ENCODE results near the gene PRPF40A. TPM values are rescaled to one million over a fixed set of nuclear protein-coding genes. Genes with fewer than 3 reads are reported as not detected.

The PRPF40A gene
- total and polyA plus RNA-seq, 9 of the 15 experiments (the other 6 are each of a cell fraction or from before 2014, with no cell fraction given), result 168 to 304 (median 264) TPM

- peak; percentile 80 for TF ChIP-seq ZBTB33 (CRISPR knock-in tag; IDR thresholded peaks at IDR 0.05)
- TF ChIP-seq NFXL1 (CRISPR knock-in tag; IDR thresholded peaks at IDR 0.05), result no peak
- TF ChIP-seq POU5F1 (IDR thresholded peaks at IDR 0.05; ENCODE audit: borderline replicate concordance, low read depth, low read length, partially characterized antibody), result no peak
- no peak for TF ChIP-seq RBM15 (IDR thresholded peaks at IDR 0.05; ENCODE audit: insufficient read depth, low read length)
- no peak for TF ChIP-seq KLF10 (CRISPR knock-in tag; IDR thresholded peaks at IDR 0.05)
- TF ChIP-seq GABPB2 (CRISPR knock-in tag; conservative IDR thresholded peaks at IDR 0.05), result peak; percentile 66; the same call in 1 of the 2 replicates
- peak; percentile 94 for TF ChIP-seq NBN (IDR thresholded peaks at IDR 0.05; ENCODE audit: low read depth)
- TF ChIP-seq HBP1 (CRISPR knock-in tag; IDR thresholded peaks at IDR 0.05), result peak; percentile 89
- peak in 1 of 2 experiments; percentile 2; a peak in 2 of 4 replicates for TF ChIP-seq SRF (CRISPR knock-in tag; IDR thresholded peaks at IDR 0.05)
- 0 out of 2 replicates have a peak, but pooled peaks have one; percentile 11 for TF ChIP-seq DEAF1 (CRISPR knock-in tag; IDR thresholded peaks at IDR 0.05)
- peak; percentile 66; the same call in 1 of the 2 replicates for TF ChIP-seq NCOA6 (IDR thresholded peaks at IDR 0.05)
- no peak for TF ChIP-seq RAD21 (CRISPR knock-in tag; conservative IDR thresholded peaks at IDR 0.05 in 1 of 2, IDR thresholded peaks at IDR 0.05 in 1 of 2)
- no peak; the same call in 1 of the 2 replicates for TF ChIP-seq USF2 (CRISPR knock-in tag; IDR thresholded peaks at IDR 0.05)
- TF ChIP-seq CLOCK (CRISPR knock-in tag; IDR thresholded peaks at IDR 0.05; ENCODE audit: borderline replicate concordance), result no peak
- 0 out of 2 replicates have a peak, but pooled peaks have one; percentile 4 for TF ChIP-seq ZNF311 (CRISPR knock-in tag; IDR thresholded peaks at IDR 0.05)
- no peak for TF ChIP-seq POLR3G (IDR thresholded peaks at IDR 0.05; ENCODE audit: extremely low read depth, insufficient read length, insufficient replicate concordance)
Measured at GRCh38 chr2:152718076-152718908, 1.0 kb upstream of the PRPF40A start, which contains the start of gene ARL6IP6 (continued).
